Stimulated activated CD4-positive, alpha-beta T cell treated with anti-CD3 and anti-CD28 coated beads, TNF-alpha, amount 100 ng/mL, for 24 hours (primary cell): ENCODE data around the gene RBM47.
"Not testable (repeated sequence)": the region's sequence is repeated elsewhere in the genome, so short reads cannot be mapped to it uniquely, and the experiment has no call there.

Experiments used
- DNase-seq, 3 experiments: peaks; one replicate each; pipeline ENCODE4 v3.0.0-alpha.2; 2020; ENCODE audit warnings: low read depth in 3 of 3

Gene RBM47

GRCh38 chr4:40446839-40447238 lies 182.8 kb downstream of the RBM47 start:
- DNase-seq: no peak

GRCh38 chr4:40446261-40446750 lies 183.4 kb downstream of the RBM47 start:
- not testable (repeated sequence) for DNase-seq

- DNase-seq: no peak
Observed at GRCh38 chr4:40445671-40446070, 184.0 kb downstream of the RBM47 start.

GRCh38 chr4:40441430-40441829 lies 188.2 kb downstream of the RBM47 start:
- DNase-seq: no peak

GRCh38 chr4:40439519-40439918 lies 190.1 kb downstream of the RBM47 start:
- no peak for DNase-seq

- DNase-seq: no peak
Observed at GRCh38 chr4:40438384-40439026, 191.2 kb downstream of the RBM47 start.

- DNase-seq: no peak
Observed at GRCh38 chr4:40437741-40438383, 191.8 kb downstream of the RBM47 start.

GRCh38 chr4:40435306-40435705 lies 194.4 kb downstream of the RBM47 start:
- not testable (repeated sequence) for DNase-seq

- no peak for DNase-seq
Observed at GRCh38 chr4:40434126-40434687, 195.5 kb downstream of the RBM47 start.

- no peak for DNase-seq
Observed at GRCh38 chr4:40432504-40432903, 197.2 kb downstream of the RBM47 start.

- DNase-seq: not testable (repeated sequence)
Observed at GRCh38 chr4:40427871-40428270, 201.8 kb downstream of the RBM47 start.

- DNase-seq: no peak
Observed at GRCh38 chr4:40427128-40427527, 202.5 kb downstream of the RBM47 start.

- no peak for DNase-seq
Observed at GRCh38 chr4:40425799-40426574, 203.7 kb downstream of the RBM47 start.

- DNase-seq: no peak
Observed at GRCh38 chr4:40423735-40424134, 205.9 kb downstream of the RBM47 start.

- no peak for DNase-seq
Observed at GRCh38 chr4:40421839-40422708, 207.6 kb downstream of the RBM47 start.

GRCh38 chr4:40419231-40419912 lies 210.3 kb downstream of the RBM47 start:
- no peak for DNase-seq

GRCh38 chr4:40418430-40419230 lies 211.0 kb downstream of the RBM47 start:
- DNase-seq: no peak

- no peak for DNase-seq
Observed at GRCh38 chr4:40417941-40418340, 211.7 kb downstream of the RBM47 start.

GRCh38 chr4:40414673-40415072 lies 215.0 kb downstream of the RBM47 start:
- DNase-seq: no peak
